PC-9 (cell line): Measurements from ENCODE around the gene GDF2.

Source experiments
- CTCF ChIP-seq: fragments of 200-600 bp; sonication (generic); conservative IDR thresholded peaks from 2 replicates; pipeline ENCODE4 v1.6.1; 2017; ENCODE audit warnings: mixed run types, antibody characterized with exemption, mild to moderate bottlenecking, moderate library complexity
- EZH2 ChIP-seq: fragments of 200-600 bp; sonication (generic); IDR thresholded peaks from 2 replicates; pipeline ENCODE4 v1.8.0; 2017; ENCODE audit warnings: antibody characterized with exemption, low read depth

- no peak for TF ChIP-seq CTCF
- TF ChIP-seq EZH2: no peak
These were observed 44.6 kb downstream of the GDF2 start for GRCh38 chr10:47366731-47367460.
